ENCODE results near the gene SEC14L5.

GRCh38 chr16:4958510-4959438 lies 644 bp downstream of the SEC14L5 start:
- TF ChIP-seq CTCF (IDR thresholded peaks at IDR 0.05), result no peak
- no peak for TF ChIP-seq EP300 (IDR thresholded peaks at IDR 0.05; ENCODE audit: low read depth)
- TF ChIP-seq POLR2AphosphoS5 (IDR thresholded peaks at IDR 0.05), result no peak
- no peak for TF ChIP-seq POLR2A (IDR thresholded peaks at IDR 0.05)
